Osteocyte (in vitro differentiated cells): Measurements from ENCODE around the gene PRMT7. TPM values are rescaled to one million over a fixed set of nuclear protein-coding genes. Genes with fewer than 3 reads are reported as not detected.

ENCODE experiments used
- DNase-seq: peaks from one replicate; pipeline ENCODE4 v3.0.0; 2021; ENCODE audit warnings: mixed read lengths; ENCODE audit not compliant: unreplicated experiment; ENCODE audit errors: extremely low spot score
- H3K27ac Mint-ChIP-seq: one replicate; pipeline ENCODE4 v1.8.0; 2021; ENCODE audit warnings: mild to moderate bottlenecking, mixed read lengths; ENCODE audit not compliant: unreplicated experiment
- H3K27me3 Mint-ChIP-seq: one replicate; pipeline ENCODE4 v1.8.0; 2021; ENCODE audit warnings: mixed read lengths; ENCODE audit not compliant: unreplicated experiment
- H3K36me3 Mint-ChIP-seq: one replicate; pipeline ENCODE4 v1.8.0; 2021; ENCODE audit warnings: mixed read lengths; ENCODE audit not compliant: unreplicated experiment
- H3K4me1 Mint-ChIP-seq: one replicate; pipeline ENCODE4 v1.8.0; 2021; ENCODE audit warnings: mixed read lengths; ENCODE audit not compliant: unreplicated experiment
- H3K4me3 Mint-ChIP-seq: one replicate; pipeline ENCODE4 v1.8.0; 2021; ENCODE audit warnings: mild to moderate bottlenecking, moderate library complexity, mixed read lengths; ENCODE audit not compliant: unreplicated experiment
- H3K9me3 Mint-ChIP-seq: one replicate; pipeline ENCODE4 v1.8.0; 2021; ENCODE audit warnings: mixed read lengths; ENCODE audit not compliant: unreplicated experiment
- total RNA-seq: library from RNA; stranded (reverse); gene quantifications from 2 replicates; pipeline ENCODE4 v1.2.1, GENCODE V29; 2021
- TF ChIP-seq, protein P1 (sequence below): fragments of 200-600 bp; sonication (generic); IDR thresholded peaks from 2 replicates; pipeline ENCODE4 v1.5.0; 2021; ENCODE audit warnings: antibody characterized with exemption, mild to moderate bottlenecking, moderate library complexity

Gene PRMT7
- total RNA-seq, 1 donor from 2014 or later: 38.4 TPM

DNA sequence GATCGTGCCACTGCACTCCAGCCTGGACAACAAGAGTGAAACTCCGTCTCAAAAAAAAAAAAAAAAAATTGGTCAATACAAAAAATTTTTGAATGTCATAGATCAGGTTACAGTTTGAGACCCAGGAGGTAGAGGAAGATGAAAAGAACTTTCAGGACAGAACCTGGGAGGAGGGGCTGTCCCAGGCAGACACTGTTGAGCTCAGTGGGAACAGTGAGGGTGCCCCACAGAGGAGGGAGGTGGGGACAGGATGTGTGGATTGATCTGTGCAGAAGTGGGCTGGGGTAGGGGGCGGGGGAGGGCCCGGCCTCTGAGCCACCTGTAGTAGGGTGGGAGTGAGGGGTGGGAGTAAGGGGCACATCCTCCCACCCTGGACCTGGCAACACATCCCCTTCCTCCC, 58.3 kb downstream of the PRMT7 start:
- H3K27ac Mint-ChIP-seq: no peak overlapping the region
- no peaks in the 10 kb centered on the region for H3K36me3 Mint-ChIP-seq

DNA sequence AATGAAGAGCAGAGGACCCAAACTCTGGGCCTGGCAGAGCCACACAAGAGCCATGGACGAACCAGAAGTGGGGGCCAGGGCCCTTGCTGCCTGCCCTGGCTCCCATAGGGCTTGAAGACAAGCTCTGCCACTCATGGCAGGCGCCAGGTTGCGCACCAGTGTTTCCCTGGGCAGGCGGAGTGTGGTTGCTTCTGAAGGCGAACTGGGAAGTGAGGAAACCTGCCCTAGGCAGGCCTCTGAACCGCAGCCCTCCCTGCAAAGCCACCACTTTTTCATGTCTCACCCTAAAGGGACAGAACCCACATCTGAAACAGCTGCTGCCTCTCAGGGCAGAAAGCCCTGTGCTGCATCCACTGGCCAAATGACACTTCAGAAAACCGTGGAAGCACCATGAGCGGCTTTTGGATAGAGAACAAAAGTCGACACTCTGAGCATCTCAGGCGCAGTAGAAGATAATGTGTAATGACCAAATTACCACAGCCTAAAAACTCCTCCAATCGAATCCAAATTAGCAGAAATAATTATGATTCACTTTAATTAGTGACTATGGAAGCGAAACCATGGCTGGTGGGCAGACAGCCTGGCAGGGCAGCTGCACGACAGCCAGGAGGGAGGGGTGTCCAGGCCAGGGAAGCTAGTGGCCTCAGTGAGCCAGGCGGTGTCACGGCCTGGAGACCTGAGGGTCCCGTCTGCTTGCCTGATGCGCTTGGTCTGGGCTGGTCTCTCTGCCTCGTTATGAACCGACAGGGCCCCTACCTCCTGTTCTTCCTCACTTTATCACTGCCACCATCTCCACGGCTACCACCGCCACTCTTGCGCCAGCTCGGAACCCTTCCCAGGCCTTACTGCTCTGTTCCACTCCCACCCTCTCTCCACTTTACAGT, 59.1 kb downstream of the PRMT7 start:
- no peaks in the 10 kb centered on the region for H3K9me3 Mint-ChIP-seq
- no peak overlapping the region for H3K27ac Mint-ChIP-seq
- no peaks in the 10 kb centered on the region for H3K4me1 Mint-ChIP-seq
- H3K4me3 Mint-ChIP-seq: no peak overlapping the region
- no peaks in the 10 kb centered on the region for H3K36me3 Mint-ChIP-seq
- TF ChIP-seq, protein P1, sequence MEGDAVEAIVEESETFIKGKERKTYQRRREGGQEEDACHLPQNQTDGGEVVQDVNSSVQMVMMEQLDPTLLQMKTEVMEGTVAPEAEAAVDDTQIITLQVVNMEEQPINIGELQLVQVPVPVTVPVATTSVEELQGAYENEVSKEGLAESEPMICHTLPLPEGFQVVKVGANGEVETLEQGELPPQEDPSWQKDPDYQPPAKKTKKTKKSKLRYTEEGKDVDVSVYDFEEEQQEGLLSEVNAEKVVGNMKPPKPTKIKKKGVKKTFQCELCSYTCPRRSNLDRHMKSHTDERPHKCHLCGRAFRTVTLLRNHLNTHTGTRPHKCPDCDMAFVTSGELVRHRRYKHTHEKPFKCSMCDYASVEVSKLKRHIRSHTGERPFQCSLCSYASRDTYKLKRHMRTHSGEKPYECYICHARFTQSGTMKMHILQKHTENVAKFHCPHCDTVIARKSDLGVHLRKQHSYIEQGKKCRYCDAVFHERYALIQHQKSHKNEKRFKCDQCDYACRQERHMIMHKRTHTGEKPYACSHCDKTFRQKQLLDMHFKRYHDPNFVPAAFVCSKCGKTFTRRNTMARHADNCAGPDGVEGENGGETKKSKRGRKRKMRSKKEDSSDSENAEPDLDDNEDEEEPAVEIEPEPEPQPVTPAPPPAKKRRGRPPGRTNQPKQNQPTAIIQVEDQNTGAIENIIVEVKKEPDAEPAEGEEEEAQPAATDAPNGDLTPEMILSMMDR: no peak
- no peak for DNase-seq
- peaks cover 7% of the 10 kb centered on the region for H3K27me3 Mint-ChIP-seq

More for the DNA sequence above, 58.3 kb downstream of the PRMT7 start:
- no peak for DNase-seq
- no peaks in the 10 kb centered on the region for H3K4me1 Mint-ChIP-seq
- TF ChIP-seq, protein P1: no peak
- no peak overlapping the region for H3K4me3 Mint-ChIP-seq
- H3K9me3 Mint-ChIP-seq: no peaks in the 10 kb centered on the region
- peaks cover 7% of the 10 kb centered on the region for H3K27me3 Mint-ChIP-seq

DNA sequence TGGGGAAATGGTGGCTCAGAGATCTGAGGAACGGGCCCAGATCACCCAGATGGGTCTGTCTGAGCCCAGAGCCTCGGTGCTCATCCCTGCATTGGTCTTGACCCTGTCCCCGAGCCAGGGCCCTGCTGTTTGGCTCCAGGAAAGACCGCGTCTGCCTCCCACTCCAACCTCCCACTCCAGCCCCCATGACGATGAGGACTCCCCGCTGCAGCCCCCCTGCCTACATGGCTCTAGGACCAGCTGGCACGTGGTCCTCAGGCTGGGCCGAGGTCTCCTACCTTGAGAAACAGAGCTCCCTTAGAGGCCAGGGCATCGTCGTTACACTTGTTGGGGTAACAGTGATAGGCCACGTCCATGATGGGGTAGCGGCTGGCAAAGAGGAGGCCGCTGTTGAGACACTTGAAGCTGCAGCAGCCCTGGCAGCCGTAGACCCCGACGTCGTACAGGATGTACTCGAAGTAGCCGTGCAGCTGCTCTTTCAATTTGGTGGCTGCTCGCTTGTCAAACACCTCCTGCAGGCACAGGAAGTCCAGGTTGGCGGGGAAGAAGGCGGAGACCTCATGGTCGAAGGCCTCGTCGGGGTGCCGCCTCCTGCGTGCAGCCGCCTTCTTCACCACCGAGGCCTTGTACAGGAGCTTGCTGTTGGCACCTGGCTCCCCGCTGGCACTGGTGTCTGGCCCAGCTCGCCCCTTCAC, 59.9 kb downstream of the PRMT7 start:
- H3K27ac Mint-ChIP-seq: no peak overlapping the region
- DNase-seq: no peak
- H3K4me3 Mint-ChIP-seq: no peak overlapping the region
- H3K4me1 Mint-ChIP-seq: no peaks in the 10 kb centered on the region
- TF ChIP-seq, protein P1: no peak
- H3K36me3 Mint-ChIP-seq: no peaks in the 10 kb centered on the region
- peaks cover 11% of the 10 kb centered on the region for H3K27me3 Mint-ChIP-seq
- H3K9me3 Mint-ChIP-seq: no peaks in the 10 kb centered on the region

DNA sequence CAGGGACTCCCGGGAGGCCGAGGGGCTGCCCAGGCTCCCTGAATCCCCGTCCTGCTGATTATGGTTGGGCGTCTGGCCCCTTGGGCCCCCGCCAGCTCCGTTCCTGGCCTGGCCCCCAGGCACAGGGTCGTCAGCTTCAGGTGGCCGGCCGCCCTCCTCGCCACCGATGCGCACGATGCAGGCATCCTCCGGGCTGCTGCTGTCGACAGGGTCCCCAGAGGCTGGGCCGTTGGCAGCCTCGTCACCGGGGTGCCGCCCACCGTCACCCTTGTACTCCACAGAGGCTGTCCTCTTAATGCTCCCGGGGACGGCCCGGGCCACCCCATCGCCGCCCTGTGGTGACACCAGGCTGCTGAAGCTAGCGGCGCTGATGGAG, 60.4 kb downstream of the PRMT7 start:
- Mint-ChIP-seq H3K4me1 (no peaks in the 10 kb centered on the region), H3K27ac (no peak overlapping the region), H3K36me3 (no peaks in the 10 kb centered on the region), H3K27me3 (peaks cover 11% of the 10 kb centered on the region), H3K4me3 (no peak overlapping the region), H3K9me3 (no peaks in the 10 kb centered on the region)
- TF ChIP-seq, protein P1: no peak
- DNase-seq: no peak

DNA sequence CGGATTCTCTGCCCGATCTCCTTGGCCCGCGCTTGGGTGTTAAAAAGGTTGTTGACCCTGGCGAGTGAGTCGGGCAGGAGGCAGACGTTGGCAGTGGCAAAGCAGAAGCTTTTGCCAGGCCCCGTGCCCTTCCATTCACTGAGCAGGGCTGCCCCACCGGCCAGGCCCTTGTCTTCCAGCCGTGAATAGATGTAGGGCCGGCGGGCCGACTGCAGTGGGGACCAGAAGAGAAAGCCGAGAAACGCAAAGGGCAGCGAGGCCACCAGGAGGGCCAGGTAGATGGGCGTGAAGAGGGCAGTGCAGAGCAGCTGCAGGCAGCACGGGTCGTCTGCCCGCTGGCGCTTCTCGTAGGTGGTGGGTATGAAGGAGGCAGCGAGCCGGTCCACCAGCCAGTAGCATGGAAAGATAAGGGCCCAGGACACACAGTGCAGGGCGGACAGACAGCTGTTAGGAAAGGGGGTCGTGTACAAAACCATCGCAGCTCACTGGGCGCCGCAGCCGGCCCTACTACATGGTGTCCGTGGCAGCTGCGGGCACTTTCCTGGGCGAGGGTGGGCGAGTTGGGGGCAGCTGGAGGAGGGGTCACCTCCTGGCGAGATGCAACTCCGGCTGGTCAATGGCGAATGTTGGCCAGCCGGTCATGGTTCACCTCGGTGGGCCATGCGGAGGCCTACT, 61.0 kb downstream of the PRMT7 start:
- Mint-ChIP-seq H3K27ac (no peak overlapping the region), H3K36me3 (no peaks in the 10 kb centered on the region), H3K4me1 (no peaks in the 10 kb centered on the region), H3K9me3 (no peaks in the 10 kb centered on the region), H3K4me3 (no peak overlapping the region), H3K27me3 (peaks cover 11% of the 10 kb centered on the region)
- DNase-seq: no peak
- TF ChIP-seq, protein P1: no peak
